T-helper 2 cell treated with Interferon-gamma antibody and Interleukin-4, amounts not matched to agents 5 μg/mL and 100 μg/mL, for 36 hours (primary cell): ENCODE results near the gene LLCFC1.
"Not testable (repeated sequence)": the region's sequence is repeated elsewhere in the genome, so short reads cannot be mapped to it uniquely, and the experiment has no call there.

Source experiments
- DNase-seq: peaks from one replicate; pipeline ENCODE4 v3.0.0; 2021; ENCODE audit warnings: low spot score
- H3K27ac Mint-ChIP-seq: one replicate; pipeline ENCODE4 v1.8.0; 2021; ENCODE audit warnings: mild to moderate bottlenecking, mixed read lengths
- H3K27me3 Mint-ChIP-seq: one replicate; pipeline ENCODE4 v1.8.0; 2021; ENCODE audit warnings: low read depth, mixed read lengths
- H3K36me3 Mint-ChIP-seq: one replicate; pipeline ENCODE4 v1.8.0; 2021; ENCODE audit warnings: low read depth, mixed read lengths
- H3K4me1 Mint-ChIP-seq: one replicate; pipeline ENCODE4 v1.8.0; 2021; ENCODE audit warnings: low read depth, mixed read lengths
- H3K4me3 Mint-ChIP-seq: one replicate; pipeline ENCODE4 v1.8.0; 2022; ENCODE audit warnings: mild to moderate bottlenecking, moderate library complexity, mixed read lengths
- H3K9me3 Mint-ChIP-seq: one replicate; pipeline ENCODE4 v1.8.0; 2021; ENCODE audit warnings: mixed read lengths

LLCFC1 gene

GRCh38 chr7:142962991-142963390 is 23.7 kb downstream of the LLCFC1 start:
- DNase-seq, result no peak
- H3K4me3 Mint-ChIP-seq, result no peak overlapping the region
- no peaks in the 10 kb centered on the region for H3K9me3 Mint-ChIP-seq
- H3K36me3 Mint-ChIP-seq, result no peaks in the 10 kb centered on the region
- no peak overlapping the region for H3K27ac Mint-ChIP-seq
- H3K4me1 Mint-ChIP-seq, result no peaks in the 10 kb centered on the region
- peaks cover 19% of the 10 kb centered on the region for H3K27me3 Mint-ChIP-seq

- DNase-seq, result no peak
- H3K36me3 Mint-ChIP-seq, result no peaks in the 10 kb centered on the region
- no peaks in the 10 kb centered on the region for H3K9me3 Mint-ChIP-seq
- H3K27ac Mint-ChIP-seq, result no peak overlapping the region
- H3K4me1 Mint-ChIP-seq, result no peaks in the 10 kb centered on the region
- no peak overlapping the region for H3K4me3 Mint-ChIP-seq
- H3K27me3 Mint-ChIP-seq, result peaks cover 19% of the 10 kb centered on the region
These were observed 24.7 kb downstream of the LLCFC1 start for GRCh38 chr7:142963993-142964392.

GRCh38 chr7:142964502-142965246 is 25.4 kb downstream of the LLCFC1 start:
- no peak for DNase-seq
- H3K27me3 Mint-ChIP-seq, result peaks cover 16% of the 10 kb centered on the region
- H3K36me3 Mint-ChIP-seq, result no peaks in the 10 kb centered on the region
- no peaks in the 10 kb centered on the region for H3K4me1 Mint-ChIP-seq
- no peak overlapping the region for H3K27ac Mint-ChIP-seq
- H3K9me3 Mint-ChIP-seq, result no peaks in the 10 kb centered on the region
- H3K4me3 Mint-ChIP-seq, result no peak overlapping the region

GRCh38 chr7:142968229-142968628 is 28.9 kb downstream of the LLCFC1 start:
- Mint-ChIP-seq H3K9me3 (no peaks in the 10 kb centered on the region), H3K4me3 (no peak overlapping the region), H3K4me1 (no peaks in the 10 kb centered on the region), H3K27ac (no peak overlapping the region), H3K27me3 (peaks cover 13% of the 10 kb centered on the region), H3K36me3 (no peaks in the 10 kb centered on the region)
- no peak for DNase-seq

GRCh38 chr7:142969183-142969582 is 29.9 kb downstream of the LLCFC1 start:
- H3K4me1 Mint-ChIP-seq, result no peaks in the 10 kb centered on the region
- no peak overlapping the region for H3K27ac Mint-ChIP-seq
- H3K27me3 Mint-ChIP-seq, result peaks cover 9% of the 10 kb centered on the region

GRCh38 chr7:142974626-142975025 is 35.3 kb downstream of the LLCFC1 start:
- no peaks in the 10 kb centered on the region for H3K4me1 Mint-ChIP-seq
- H3K27me3 Mint-ChIP-seq, result peaks cover 9% of the 10 kb centered on the region
- H3K4me3 Mint-ChIP-seq, result no peak overlapping the region
- H3K9me3 Mint-ChIP-seq, result peaks cover 5% of the 10 kb centered on the region
- H3K36me3 Mint-ChIP-seq, result no peaks in the 10 kb centered on the region
- DNase-seq, result no peak
- no peak overlapping the region for H3K27ac Mint-ChIP-seq

More at GRCh38 chr7:142969183-142969582, 29.9 kb downstream of the LLCFC1 start:
- Mint-ChIP-seq H3K36me3 (no peaks in the 10 kb centered on the region), H3K4me3 (no peak overlapping the region), H3K9me3 (no peaks in the 10 kb centered on the region)
- DNase-seq, result no peak

GRCh38 chr7:142978402-142978801 is 39.1 kb downstream of the LLCFC1 start:
- DNase-seq, H3K4me3 Mint-ChIP-seq: not testable (repeated sequence)

GRCh38 chr7:142983825-142984224 is 44.5 kb downstream of the LLCFC1 start:
- H3K4me1 Mint-ChIP-seq, result no peaks in the 10 kb centered on the region
- peaks cover 20% of the 10 kb centered on the region for H3K27me3 Mint-ChIP-seq
- no peaks in the 10 kb centered on the region for H3K9me3 Mint-ChIP-seq
- H3K27ac Mint-ChIP-seq, result no peak overlapping the region
- no peak overlapping the region for H3K4me3 Mint-ChIP-seq
- H3K36me3 Mint-ChIP-seq, result no peaks in the 10 kb centered on the region
- DNase-seq, result no peak

More at GRCh38 chr7:142978402-142978801, 39.1 kb downstream of the LLCFC1 start:
- peaks cover 25% of the 10 kb centered on the region for H3K27me3 Mint-ChIP-seq
- H3K4me1 Mint-ChIP-seq, H3K27ac Mint-ChIP-seq, H3K9me3 Mint-ChIP-seq, H3K36me3 Mint-ChIP-seq: not testable (repeated sequence)

- no peaks in the 10 kb centered on the region for H3K36me3 Mint-ChIP-seq
- peaks cover 20% of the 10 kb centered on the region for H3K27me3 Mint-ChIP-seq
- no peak overlapping the region for H3K4me3 Mint-ChIP-seq
- no peak overlapping the region for H3K27ac Mint-ChIP-seq
- no peaks in the 10 kb centered on the region for H3K9me3 Mint-ChIP-seq
- DNase-seq, result no peak
- H3K4me1 Mint-ChIP-seq, result no peaks in the 10 kb centered on the region
These were observed 45.0 kb downstream of the LLCFC1 start for GRCh38 chr7:142984297-142984696.
